Adipocyte (in vitro differentiated cells): Measurements from ENCODE around the gene RFC3.

Experiments
- DNase-seq: peaks from one replicate; pipeline ENCODE4 v3.0.0-alpha.2; 2015; ENCODE audit warnings: low read depth
- H3K27me3 ChIP-seq: replicated peaks from 2 replicates; pipeline ENCODE4 v1.7.0; 2013; ENCODE audit warnings: mild to moderate bottlenecking, low read length, moderate library complexity; ENCODE audit not compliant: control insufficient read depth, insufficient read depth
- H3K36me3 ChIP-seq: 2 replicates; pipeline ENCODE4 v1.7.0; 2013; ENCODE audit warnings: low read length, mild to moderate bottlenecking, moderate library complexity; ENCODE audit not compliant: control insufficient read depth, insufficient read depth, severe bottlenecking
- H3K4me1 ChIP-seq: 2 replicates; pipeline ENCODE4 v1.7.0; 2013; ENCODE audit warnings: mild to moderate bottlenecking, low read length, moderate library complexity; ENCODE audit not compliant: control insufficient read depth, insufficient read depth
- H3K4me3 ChIP-seq: 2 replicates; pipeline ENCODE4 v1.7.0; 2013; ENCODE audit warnings: mild to moderate bottlenecking, low read length, moderate library complexity
- H3K9ac ChIP-seq: 2 replicates; pipeline ENCODE4 v1.7.0; 2013; ENCODE audit warnings: mild to moderate bottlenecking, low read length, moderate library complexity
- H3K9me3 ChIP-seq: 2 replicates; pipeline ENCODE4 v1.7.0; 2013; ENCODE audit warnings: mild to moderate bottlenecking, low read length, moderate library complexity; ENCODE audit not compliant: control insufficient read depth

RFC3 gene

DNA sequence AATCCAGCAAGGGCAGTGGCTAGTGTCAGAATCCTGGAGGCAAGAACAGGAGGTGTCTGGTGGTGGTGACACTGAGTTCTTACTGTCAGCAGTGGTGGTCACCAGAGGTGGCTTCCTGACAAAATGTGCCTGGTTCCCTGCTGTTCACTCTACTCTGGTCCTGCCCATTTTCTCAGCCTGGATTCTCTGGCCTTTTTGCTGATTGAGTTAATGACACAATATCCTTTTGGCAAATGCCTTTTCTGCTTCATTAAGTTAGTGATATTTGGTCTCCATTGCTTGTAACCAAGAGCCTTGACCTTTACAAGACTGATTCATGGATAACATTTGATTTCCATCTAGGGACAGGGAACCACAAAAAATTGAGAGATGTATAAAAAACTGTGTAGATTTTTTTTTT lies 51.1 kb downstream of the RFC3 start:
- DNase-seq, result no peak
- Histone ChIP-seq H3K36me3 (no peaks in the 10 kb centered on the region), H3K9me3 (no peaks in the 10 kb centered on the region), H3K4me1 (no peaks in the 10 kb centered on the region), H3K27me3 (no peaks in the 10 kb centered on the region), H3K9ac (no peak overlapping the region), H3K4me3 (no peak overlapping the region)

DNA sequence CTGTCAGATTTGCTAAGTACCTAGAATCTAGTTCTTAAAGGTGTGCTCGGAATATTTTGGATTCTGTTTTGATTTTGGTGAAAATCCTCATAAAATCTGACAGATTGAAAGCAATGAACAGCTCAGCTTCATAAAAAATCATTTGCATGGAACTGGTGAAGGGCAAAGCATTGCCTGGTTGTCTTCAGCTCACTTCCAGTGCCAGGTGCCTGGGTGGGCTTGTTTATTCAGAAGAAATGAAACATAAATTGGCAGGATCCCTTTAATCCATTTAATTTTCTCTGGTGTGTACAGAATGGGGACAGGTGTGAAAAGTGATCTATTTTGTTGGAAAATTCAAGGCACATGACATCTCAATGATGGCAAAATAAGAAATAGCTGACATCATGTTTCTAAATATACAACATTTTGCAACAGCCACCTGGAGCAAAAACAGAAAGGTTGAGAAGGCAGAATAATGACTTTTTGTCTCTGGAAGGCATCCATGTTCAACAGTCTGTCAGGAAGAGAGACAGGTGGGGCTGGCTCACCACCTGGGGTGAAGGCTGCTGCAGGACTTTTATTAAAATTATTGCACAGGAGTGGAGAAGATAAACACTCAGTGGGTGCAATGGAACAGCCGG lies 52.2 kb downstream of the RFC3 start:
- no peak overlapping the region for H3K9ac ChIP-seq
- no peaks in the 10 kb centered on the region for H3K36me3 ChIP-seq
- no peak for DNase-seq
- no peak overlapping the region for H3K4me3 ChIP-seq
- H3K4me1 ChIP-seq, result no peaks in the 10 kb centered on the region
- no peaks in the 10 kb centered on the region for H3K9me3 ChIP-seq
- no peaks in the 10 kb centered on the region for H3K27me3 ChIP-seq

DNA sequence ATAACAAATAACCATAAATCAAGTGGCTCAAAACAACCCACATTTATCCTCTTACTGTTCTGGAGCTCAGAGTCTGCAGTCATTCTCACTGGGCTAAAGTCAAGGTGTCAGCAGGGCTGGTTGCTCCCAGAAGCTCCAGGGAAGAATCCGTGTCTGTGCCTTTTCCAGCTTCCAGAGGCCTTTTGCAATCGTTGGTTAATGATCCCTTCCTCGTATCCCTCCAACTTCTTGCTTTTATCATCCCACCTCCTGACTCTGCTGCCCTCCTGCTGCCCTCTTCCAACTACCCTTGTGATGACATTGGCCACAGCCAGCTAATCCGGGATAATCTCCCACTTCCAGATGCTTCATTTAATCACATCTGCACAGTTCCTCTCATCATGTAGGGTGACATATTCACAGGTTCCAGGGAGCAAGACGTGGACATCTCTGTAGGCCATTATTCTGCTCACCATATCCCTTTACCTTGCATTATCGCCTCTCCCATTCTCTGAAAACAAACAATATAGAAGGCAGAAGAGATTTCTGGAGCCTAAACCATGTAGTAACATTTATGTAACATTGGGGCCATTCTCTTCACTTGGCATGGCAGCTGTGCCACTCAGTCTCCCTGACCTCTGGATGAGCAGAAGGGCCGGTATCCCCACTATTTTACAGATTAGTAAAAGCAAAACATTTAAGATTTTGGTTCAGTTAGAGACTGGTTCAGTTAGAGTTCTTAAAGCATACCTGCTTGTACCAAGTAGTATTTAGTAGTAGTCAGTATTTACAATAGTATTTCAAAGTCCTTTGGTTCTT lies 53.5 kb downstream of the RFC3 start:
- DNase-seq, result no peak
- no peak overlapping the region for H3K4me3 ChIP-seq

DNA sequence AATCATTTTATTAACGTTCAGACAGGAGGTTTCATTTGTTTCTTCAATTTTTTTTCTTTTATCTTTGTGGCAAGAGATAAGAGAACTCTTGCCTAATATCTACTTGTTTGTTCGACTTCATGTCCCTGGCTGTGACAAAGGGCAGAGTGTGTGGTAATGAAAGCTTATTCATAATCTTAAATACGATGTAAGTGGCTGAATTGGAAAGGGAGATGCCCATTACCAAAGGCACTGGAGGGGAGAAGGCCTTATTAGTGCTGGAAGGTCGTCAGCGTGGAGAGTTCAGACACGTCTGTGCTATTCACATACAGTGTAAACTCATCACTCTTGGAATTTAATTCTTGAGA lies 54.0 kb downstream of the RFC3 start:
- no peak for DNase-seq
- Histone ChIP-seq H3K4me1 (no peaks in the 10 kb centered on the region), H3K9ac (no peak overlapping the region), H3K27me3 (no peaks in the 10 kb centered on the region), H3K36me3 (no peaks in the 10 kb centered on the region), H3K9me3 (no peaks in the 10 kb centered on the region), H3K4me3 (no peak overlapping the region)

More for the DNA sequence above, 53.5 kb downstream of the RFC3 start:
- H3K9ac ChIP-seq, result no peak overlapping the region
- no peaks in the 10 kb centered on the region for H3K27me3 ChIP-seq
- H3K4me1 ChIP-seq, result no peaks in the 10 kb centered on the region
- H3K9me3 ChIP-seq, result no peaks in the 10 kb centered on the region
- H3K36me3 ChIP-seq, result no peaks in the 10 kb centered on the region

DNA sequence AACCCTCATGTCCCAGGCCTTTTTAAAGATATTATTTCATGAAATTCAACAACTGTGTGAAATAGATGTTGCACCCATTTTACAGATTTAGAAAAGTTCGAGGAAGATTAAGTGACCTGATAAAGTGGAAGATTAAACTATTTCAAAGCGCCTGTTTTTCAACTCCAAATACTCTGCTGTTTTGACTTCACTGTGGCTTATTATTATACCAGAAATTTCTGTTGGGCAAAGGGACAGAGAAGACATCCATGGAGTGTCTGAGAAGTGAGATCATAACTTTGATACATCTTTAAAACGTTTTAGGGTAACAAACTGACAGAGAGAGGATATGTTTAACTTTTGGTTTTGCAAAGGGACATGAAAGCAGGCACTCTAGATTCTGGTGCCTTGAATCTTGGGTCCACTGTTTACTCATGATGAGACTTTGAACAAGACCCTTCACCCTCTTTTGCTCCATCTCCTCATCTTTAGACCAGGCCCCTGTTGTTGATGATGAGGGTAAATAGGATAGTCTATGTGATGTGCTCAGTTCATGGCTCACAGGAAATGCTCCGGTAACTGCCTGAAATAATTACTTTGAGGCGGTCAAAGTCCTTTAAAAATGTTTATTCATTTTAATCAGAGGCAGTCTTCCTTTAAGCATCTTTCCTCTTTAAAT lies 55.4 kb downstream of the RFC3 start:
- no peaks in the 10 kb centered on the region for H3K36me3 ChIP-seq
- DNase-seq, result no peak
- no peak overlapping the region for H3K9ac ChIP-seq
- H3K4me1 ChIP-seq, result no peaks in the 10 kb centered on the region
- H3K4me3 ChIP-seq, result no peak overlapping the region
- H3K27me3 ChIP-seq, result no peaks in the 10 kb centered on the region
- no peaks in the 10 kb centered on the region for H3K9me3 ChIP-seq

DNA sequence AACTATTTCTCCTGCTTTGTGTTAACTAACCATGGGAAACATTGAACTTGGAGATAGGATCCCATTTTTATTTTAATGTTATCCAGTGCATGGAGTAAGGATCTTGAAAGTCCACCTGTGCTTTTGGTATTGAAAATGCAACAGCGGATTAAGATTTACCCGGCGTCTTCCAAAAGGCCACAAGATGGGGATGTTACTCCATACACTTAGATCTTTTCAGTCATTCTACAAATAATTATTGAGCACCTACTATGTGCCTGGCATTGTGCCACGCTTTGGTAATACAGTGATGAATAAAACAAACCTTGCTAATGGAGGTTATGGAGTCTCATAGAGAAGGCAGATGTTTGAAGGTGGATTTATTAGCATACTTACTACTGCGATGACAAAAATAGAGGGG lies 56.9 kb downstream of the RFC3 start:
- no peaks in the 10 kb centered on the region for H3K36me3 ChIP-seq
- peaks cover 3% of the 10 kb centered on the region for H3K9me3 ChIP-seq
- H3K27me3 ChIP-seq, result no peaks in the 10 kb centered on the region
- peak; percentile 3 for DNase-seq
- no peak overlapping the region for H3K4me3 ChIP-seq
- no peak overlapping the region for H3K9ac ChIP-seq
- no peaks in the 10 kb centered on the region for H3K4me1 ChIP-seq

DNA sequence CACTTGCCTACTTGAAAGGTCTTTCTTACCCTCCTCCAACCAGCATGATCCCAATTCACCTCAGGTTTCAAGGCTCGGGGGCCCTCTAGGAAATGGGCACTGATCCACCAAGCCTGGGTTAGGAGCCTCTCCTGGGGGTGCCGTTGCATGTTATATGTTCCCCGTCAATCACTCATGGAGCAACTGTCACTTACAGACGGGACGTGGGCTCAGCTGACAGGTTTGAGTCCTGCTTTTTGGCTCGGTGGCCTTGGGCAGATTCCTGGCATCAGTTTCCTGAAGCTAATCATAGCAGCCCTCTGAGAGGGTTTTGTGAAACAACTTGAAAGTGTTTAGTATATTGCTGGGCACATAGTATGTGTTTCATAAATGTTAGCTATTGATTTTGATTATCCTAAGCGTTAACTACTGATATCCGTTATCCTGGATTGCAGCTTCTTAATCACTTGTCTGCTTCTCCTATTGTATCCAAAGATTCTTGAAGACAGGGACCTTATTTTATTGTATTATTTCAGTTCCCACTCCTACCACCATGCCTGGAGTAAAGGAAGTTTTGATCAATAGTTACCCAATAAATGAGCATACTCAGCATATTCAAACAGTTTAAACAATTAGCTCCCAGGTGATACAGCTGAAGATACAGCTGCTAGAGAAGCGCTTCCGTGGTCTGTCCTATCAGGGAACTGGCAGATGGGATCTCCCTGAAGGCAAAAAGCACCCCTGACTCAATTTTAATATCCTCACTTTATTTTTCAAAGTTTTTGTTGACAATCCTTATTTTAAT lies 57.9 kb downstream of the RFC3 start:
- H3K27me3 ChIP-seq, result no peaks in the 10 kb centered on the region
- DNase-seq, result no peak
- H3K9me3 ChIP-seq, result peaks cover 3% of the 10 kb centered on the region
- no peak overlapping the region for H3K9ac ChIP-seq
- no peaks in the 10 kb centered on the region for H3K4me1 ChIP-seq
- H3K4me3 ChIP-seq, result no peak overlapping the region
- H3K36me3 ChIP-seq, result no peaks in the 10 kb centered on the region

DNA sequence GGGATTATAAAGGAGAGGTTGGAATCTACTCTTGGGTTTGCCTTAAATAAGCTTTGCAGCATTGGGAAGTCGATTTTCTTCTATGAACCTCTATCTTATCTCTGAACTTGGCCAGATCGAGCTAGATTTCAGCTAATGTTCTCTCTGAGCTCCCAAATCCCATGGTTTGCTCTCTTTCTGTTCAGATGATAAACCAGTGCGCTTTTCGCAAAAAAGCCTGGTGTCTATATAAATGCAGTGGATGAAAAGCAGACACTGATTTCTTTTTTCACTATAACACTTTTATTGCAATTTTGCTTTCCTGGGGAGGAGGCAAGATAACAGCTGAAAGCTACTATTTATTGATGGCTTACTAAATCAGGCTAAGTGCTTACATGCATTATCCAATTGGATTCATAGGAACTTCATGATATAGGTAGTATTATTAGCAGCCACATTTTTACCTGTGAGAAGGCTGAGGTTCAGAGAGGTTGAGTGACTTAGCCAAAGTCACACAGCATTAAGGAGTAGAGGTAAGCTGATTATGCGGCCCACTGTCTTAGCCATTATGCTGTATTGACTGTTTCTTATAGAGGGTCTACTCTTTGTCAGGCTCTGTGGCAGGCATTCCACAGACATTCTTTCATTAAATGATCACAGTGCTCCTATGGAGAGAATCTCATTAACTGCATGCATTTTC lies 58.9 kb downstream of the RFC3 start:
- Histone ChIP-seq H3K9ac (no peak overlapping the region), H3K9me3 (peaks cover 3% of the 10 kb centered on the region), H3K27me3 (no peaks in the 10 kb centered on the region), H3K4me3 (no peak overlapping the region), H3K4me1 (no peaks in the 10 kb centered on the region), H3K36me3 (no peaks in the 10 kb centered on the region)
- no peak for DNase-seq

DNA sequence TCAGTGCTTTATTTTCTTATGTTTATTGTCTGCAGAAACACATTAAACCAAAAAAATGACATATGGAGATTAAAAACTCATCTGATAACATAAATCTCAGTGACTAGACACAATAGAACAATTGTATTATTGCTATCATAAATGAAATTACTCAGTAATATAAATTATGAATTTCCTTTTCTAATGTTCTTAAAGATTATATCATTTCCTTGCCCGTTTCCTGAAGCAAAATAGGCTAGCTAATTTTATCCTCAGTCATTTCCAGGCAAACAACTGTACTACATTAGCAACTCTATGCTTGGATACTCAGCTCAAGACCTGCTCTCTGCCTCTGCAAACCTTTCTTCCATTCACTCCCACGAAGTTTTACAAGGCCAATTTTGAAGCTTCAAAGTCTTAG lies 61.2 kb downstream of the RFC3 start:
- no peak for DNase-seq
- H3K27me3 ChIP-seq, result no peaks in the 10 kb centered on the region
- no peaks in the 10 kb centered on the region for H3K4me1 ChIP-seq
- peaks cover 3% of the 10 kb centered on the region for H3K9me3 ChIP-seq
- no peaks in the 10 kb centered on the region for H3K36me3 ChIP-seq
- no peak overlapping the region for H3K4me3 ChIP-seq
- no peak overlapping the region for H3K9ac ChIP-seq

DNA sequence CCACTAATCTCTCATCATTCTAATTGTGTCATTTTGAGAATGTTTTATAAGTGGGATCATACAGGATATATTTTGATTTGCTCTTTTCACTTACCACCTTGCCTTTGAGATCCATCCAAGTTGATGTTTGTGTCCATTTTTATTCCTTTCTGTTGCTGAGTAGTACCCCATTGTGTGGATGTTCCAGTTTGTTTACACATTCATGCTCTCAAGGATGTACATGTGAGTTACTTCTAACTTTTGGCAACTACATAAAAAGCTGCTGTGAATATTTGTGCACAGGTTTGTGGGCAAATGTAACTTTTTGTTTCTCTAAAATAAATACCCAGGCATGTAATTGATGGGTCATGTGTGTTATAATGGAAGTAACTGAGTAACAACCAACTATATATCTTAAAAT lies 64.9 kb downstream of the RFC3 start:
- H3K9ac ChIP-seq, result no peak overlapping the region
- no peak overlapping the region for H3K4me3 ChIP-seq
- H3K27me3 ChIP-seq, result no peaks in the 10 kb centered on the region
- H3K4me1 ChIP-seq, result no peaks in the 10 kb centered on the region
- H3K36me3 ChIP-seq, result no peaks in the 10 kb centered on the region
- no peak for DNase-seq
- peaks cover 3% of the 10 kb centered on the region for H3K9me3 ChIP-seq
